GM18909 (cell line): Measurements from ENCODE around the gene WASL.
"Not testable (repeated sequence)": the region's sequence is repeated elsewhere in the genome, so short reads cannot be mapped to it uniquely, and the experiment has no call there.

Source experiments
- ATAC-seq: cut with Tn5 transposase; IDR thresholded peaks from one replicate; pipeline ENCODE4 v1.9.1; 2021; ENCODE audit warnings: mild to moderate bottlenecking; ENCODE audit not compliant: unreplicated experiment, poor library complexity

The WASL gene

DNA sequence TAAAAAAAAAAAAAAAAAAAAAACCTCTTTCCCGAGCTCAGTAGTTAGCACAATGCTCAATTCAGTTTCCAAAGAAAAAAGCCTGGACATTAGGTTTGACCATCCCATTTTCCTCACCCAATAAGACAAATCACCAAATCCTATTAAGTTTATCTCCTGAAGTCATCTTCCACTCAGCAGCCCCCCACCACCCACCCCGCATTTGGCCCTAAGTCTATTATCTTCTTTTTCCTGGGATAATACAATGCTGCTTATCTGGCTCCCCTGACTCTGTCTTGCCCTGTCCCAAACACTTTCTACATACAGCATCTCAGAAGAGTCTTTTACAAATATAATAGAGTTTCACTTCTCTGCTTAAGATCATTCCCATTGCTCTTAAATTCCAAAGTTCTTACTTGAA is 110.9 kb downstream of the WASL start:
- ATAC-seq: no peak

DNA sequence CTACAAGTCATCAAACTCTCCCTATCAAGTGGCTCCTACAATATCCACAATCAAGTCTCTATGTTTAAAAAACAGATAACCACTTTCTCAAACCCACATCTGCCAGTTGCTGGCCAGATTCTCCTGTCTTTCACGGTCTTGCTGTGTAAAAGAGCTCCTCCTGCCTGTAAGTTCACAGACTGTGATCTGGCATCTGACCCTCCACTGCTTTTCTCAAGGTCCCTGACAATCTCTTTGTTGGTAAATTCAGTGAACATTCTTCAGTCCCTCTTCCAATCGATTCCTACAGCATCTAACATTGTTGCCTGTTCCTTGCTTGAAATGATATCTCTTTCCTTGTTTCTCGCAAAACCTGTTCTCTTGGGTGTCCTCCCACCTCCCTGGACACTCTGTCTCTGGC is 111.6 kb downstream of the WASL start:
- ATAC-seq: no peak

DNA sequence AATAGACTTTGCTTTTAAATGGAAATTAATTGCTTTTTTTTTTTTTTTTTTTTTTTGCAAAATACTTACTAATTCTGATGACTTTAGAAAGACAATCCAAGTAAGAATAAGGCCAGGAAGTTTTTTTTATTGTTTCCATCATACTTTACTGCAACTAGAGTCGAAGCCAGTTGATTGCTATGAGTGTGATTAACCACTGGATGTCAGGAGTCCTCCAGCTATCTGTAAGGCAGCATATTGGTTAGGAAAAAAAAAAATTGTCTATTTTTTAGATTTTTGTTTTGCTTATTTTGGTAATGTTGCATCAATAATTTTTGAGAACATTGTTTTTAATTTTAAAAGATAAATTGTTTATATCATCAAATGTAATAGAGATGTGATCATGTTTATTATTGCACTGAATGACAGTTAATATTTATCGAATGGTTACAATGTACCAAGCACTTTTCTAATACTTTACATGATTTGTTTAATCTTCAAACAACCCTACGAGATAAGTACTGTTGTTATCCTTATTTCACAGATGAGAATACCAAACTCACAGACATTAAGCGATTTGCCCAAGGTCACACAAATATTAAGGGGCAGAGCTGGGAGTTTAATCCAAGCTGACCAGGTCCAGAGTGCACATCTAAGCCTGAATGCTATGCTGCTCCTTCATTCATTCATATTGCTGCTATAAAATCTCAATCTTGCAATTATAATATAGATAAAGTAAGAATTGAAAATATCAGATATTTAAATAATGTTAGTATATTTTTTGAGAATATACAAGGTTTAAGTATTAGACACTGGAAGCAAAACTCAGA is 113.0 kb downstream of the WASL start:
- ATAC-seq: no peak

DNA sequence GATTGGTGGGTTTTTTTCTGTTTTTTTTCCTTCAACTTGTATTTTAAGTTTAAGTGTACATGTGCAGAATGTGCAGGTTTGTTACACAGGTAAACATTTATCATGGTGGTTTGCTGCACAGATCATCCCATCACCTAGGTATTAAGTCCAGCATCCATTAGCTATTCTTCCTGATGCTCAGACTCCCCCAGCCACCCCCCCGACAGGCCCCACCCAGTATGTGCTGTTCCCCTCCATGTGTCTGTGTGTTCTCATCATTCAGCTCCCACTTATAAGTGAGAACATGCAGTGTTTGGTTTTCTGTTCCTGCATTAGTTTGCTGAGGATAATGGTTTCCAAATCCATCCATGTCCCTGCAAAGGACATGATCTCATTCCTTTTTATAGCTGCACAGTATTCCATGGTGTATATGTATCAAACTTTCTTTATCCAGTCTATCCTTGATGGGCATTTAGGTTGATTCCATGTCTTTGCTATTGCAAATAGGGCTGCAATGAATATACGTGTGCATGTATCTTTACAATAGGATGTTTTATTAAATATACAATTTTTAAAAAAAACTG is 114.7 kb downstream of the WASL start:
- ATAC-seq: not testable (repeated sequence)

DNA sequence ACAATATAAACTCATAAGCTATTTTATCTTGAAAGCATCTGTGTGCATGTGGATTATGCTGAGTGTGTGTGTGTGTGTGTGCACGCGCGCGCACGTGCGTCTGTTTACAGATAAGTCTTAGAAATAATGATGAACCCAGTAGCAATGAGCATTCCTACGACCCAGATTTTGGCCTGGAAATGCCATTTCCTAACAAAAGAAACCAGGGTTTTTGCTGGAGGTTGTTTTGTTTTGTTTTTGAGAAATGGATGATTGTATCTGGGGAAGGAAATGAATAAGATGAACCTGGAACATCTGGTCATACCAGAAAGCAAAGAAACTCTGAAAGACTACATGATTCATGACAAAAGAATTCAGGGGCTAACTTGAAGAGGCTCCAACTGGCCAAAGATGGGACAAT is 115.2 kb downstream of the WASL start:
- ATAC-seq: no peak

DNA sequence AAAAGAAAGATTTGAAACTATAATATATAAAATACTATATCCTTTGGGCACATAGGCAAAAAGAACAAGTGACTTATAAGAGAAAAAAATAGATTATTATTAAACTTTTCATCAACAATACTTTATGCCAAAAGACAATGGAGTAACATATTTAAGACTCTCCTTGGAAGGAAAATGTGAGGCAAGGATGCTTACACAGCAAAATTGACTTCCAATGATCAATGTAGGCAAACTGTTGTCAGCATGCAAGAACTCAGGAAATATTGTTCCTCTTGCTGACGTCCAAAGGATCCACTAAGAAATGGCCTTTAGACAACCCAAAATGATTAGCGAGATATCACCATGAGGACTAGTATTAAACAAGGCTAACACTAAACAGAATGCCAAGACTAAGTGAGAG is 116.0 kb downstream of the WASL start:
- ATAC-seq: no peak
